ACHN (cell line): Measurements from ENCODE around the gene IFI16.
A peak's percentile ranks its signal among the peaks of the same experiment; 100 is the strongest.
"Not testable (repeated sequence)": the region's sequence is repeated elsewhere in the genome, so short reads cannot be mapped to it uniquely, and the experiment has no call there.

Experiments
- DNase-seq: peaks from one replicate; pipeline ENCODE4 v3.0.0-alpha.2; 2015
- in situ Hi-C: cut with HindIII; loops from 2 replicates; pipeline ENCODE4 v1.10.0; 2017; ENCODE audit warnings: low sequenced_read_pairs, low pct_ligation_motif_present, low pct_unique_long_range_greater_than_20kb

The IFI16 gene

GRCh38 chr1:159084152-159084551, 74.4 kb downstream of the IFI16 start:
- in situ Hi-C loops = no loop called here
- DNase-seq = no peak

GRCh38 chr1:159084867-159085266, 75.2 kb downstream of the IFI16 start:
- in situ Hi-C loops = no loop called here
- DNase-seq = no peak

- DNase-seq = no peak
- in situ Hi-C loops = no loop called here
Measured at GRCh38 chr1:159088050-159088449, 78.3 kb downstream of the IFI16 start.

GRCh38 chr1:159088546-159089183, 79.0 kb downstream of the IFI16 start:
- in situ Hi-C loops = no loop called here
- DNase-seq = no peak

GRCh38 chr1:159089184-159089791, 79.6 kb downstream of the IFI16 start:
- in situ Hi-C loops = no loop called here
- DNase-seq = peak; percentile 43

GRCh38 chr1:159090286-159091179, 80.8 kb downstream of the IFI16 start:
- DNase-seq = no peak
- in situ Hi-C loops = no loop called here

- no peak for DNase-seq
- in situ Hi-C loops = no loop called here
Measured at GRCh38 chr1:159091180-159091560, 81.5 kb downstream of the IFI16 start.

GRCh38 chr1:159091607-159092031, 81.9 kb downstream of the IFI16 start:
- DNase-seq = no peak
- in situ Hi-C loops = no loop called here

- in situ Hi-C loops = no loop called here
- no peak for DNase-seq
Measured at GRCh38 chr1:159092036-159092760, 82.5 kb downstream of the IFI16 start.

GRCh38 chr1:159098596-159098995, 88.9 kb downstream of the IFI16 start:
- in situ Hi-C loops = no loop called here
- no peak for DNase-seq

- no peak for DNase-seq
- in situ Hi-C loops = no loop called here
Measured at GRCh38 chr1:159100589-159100988, 90.9 kb downstream of the IFI16 start.

- DNase-seq, in situ Hi-C loops: not testable (repeated sequence)
Measured at GRCh38 chr1:159103021-159103420, 93.3 kb downstream of the IFI16 start.
